ENCODE data around the gene MX1. TPM values are rescaled to one million over a fixed set of nuclear protein-coding genes. Genes with fewer than 3 reads are reported as not detected.

Gene MX1
- total RNA-seq, 2 experiments from 2014 or later: 39.4 to 40.0 TPM

GRCh38 chr21:41399246-41399800 lies 26.7 kb upstream of the MX1 start:
- ChIA-PET CTCF (no interaction called here), POLR2A (no interaction called here)
- TF ChIP-seq, protein P1, sequence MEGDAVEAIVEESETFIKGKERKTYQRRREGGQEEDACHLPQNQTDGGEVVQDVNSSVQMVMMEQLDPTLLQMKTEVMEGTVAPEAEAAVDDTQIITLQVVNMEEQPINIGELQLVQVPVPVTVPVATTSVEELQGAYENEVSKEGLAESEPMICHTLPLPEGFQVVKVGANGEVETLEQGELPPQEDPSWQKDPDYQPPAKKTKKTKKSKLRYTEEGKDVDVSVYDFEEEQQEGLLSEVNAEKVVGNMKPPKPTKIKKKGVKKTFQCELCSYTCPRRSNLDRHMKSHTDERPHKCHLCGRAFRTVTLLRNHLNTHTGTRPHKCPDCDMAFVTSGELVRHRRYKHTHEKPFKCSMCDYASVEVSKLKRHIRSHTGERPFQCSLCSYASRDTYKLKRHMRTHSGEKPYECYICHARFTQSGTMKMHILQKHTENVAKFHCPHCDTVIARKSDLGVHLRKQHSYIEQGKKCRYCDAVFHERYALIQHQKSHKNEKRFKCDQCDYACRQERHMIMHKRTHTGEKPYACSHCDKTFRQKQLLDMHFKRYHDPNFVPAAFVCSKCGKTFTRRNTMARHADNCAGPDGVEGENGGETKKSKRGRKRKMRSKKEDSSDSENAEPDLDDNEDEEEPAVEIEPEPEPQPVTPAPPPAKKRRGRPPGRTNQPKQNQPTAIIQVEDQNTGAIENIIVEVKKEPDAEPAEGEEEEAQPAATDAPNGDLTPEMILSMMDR (IDR thresholded peaks at IDR 0.05): no peak
- Mint-ChIP-seq H3K4me1 (ENCODE audit: low read depth) (no peaks in the 10 kb centered on the region), H3K27ac (no peak overlapping the region), H3K9me3 (no peaks in the 10 kb centered on the region), H3K27me3 (no peaks in the 10 kb centered on the region), H3K4me3 (no peak overlapping the region), H3K36me3 (ENCODE audit: low read depth) (peaks cover 9% of the 10 kb centered on the region)
- DNase-seq (no peak), ATAC-seq (no peak)
- intact Hi-C loops (cut with micrococcal nuclease): no loop called here

DNA sequence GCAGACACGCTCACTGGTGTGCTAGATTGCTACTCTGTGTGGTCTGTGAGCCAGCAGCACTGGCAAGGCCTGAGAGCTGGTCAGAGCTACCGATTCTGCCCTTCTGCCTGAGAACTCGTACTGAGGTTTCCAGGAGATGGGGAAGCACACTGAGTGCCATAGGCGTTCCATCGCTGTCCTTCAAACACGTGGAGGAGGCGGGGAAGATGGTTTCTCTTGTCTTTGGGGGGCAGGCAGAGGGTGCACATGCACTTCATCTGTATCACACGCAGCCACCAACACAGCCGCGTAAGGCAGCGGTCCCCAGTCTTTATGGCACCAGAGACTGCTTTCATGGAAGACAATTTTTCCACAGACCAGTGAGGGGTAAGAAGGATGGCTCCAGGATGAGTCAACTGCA lies 23.8 kb upstream of the MX1 start:
- Mint-ChIP-seq H3K4me3 (no peak overlapping the region), H3K4me1 (ENCODE audit: low read depth) (no peaks in the 10 kb centered on the region), H3K9me3 (no peaks in the 10 kb centered on the region), H3K27ac (no peak overlapping the region), H3K27me3 (no peaks in the 10 kb centered on the region), H3K36me3 (ENCODE audit: low read depth) (peaks cover 10% of the 10 kb centered on the region)
- TF ChIP-seq, protein P1 (IDR thresholded peaks at IDR 0.05): no peak
- ATAC-seq (no peak), DNase-seq (no peak)
- CTCF ChIA-PET: no interaction called here
- intact Hi-C loops (cut with micrococcal nuclease): no loop called here
- POLR2A ChIA-PET: no interaction called here

DNA sequence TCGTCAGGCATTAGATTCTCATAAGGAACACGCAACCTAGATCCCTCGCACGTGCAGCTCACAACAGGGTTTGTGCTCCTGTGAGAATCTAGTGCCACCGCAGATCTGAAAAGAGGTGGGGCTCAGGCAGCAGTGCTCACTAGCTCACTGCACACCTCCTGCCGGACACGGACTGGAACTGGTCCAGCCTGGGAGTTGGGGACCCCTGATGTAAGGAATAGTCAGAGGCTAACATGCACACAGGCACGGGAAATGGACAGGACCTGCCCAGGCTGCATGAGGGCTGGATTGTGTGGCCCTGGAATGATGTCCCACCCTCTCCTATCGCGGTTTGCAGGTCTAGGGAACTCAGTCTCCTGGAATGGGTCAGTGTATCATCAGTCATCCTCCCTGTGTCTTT lies 23.2 kb upstream of the MX1 start:
- Mint-ChIP-seq H3K4me3 (no peak overlapping the region), H3K27ac (no peak overlapping the region), H3K27me3 (no peaks in the 10 kb centered on the region), H3K4me1 (ENCODE audit: low read depth) (no peaks in the 10 kb centered on the region), H3K36me3 (ENCODE audit: low read depth) (peaks cover 10% of the 10 kb centered on the region), H3K9me3 (no peaks in the 10 kb centered on the region)
- intact Hi-C loops (cut with micrococcal nuclease): no loop called here
- ATAC-seq: no peak
- DNase-seq: no peak
- ChIA-PET CTCF (no interaction called here), POLR2A (no interaction called here)
- TF ChIP-seq, protein P1 (IDR thresholded peaks at IDR 0.05): no peak

GRCh38 chr21:41403331-41403730 lies 22.7 kb upstream of the MX1 start:
- H3K36me3 Mint-ChIP-seq (ENCODE audit: low read depth): peaks cover 15% of the 10 kb centered on the region
- H3K27ac Mint-ChIP-seq: no peak overlapping the region
- CTCF ChIA-PET: no interaction called here
- POLR2A ChIA-PET: no interaction called here
- DNase-seq (no peak), ATAC-seq (no peak)
- intact Hi-C loops (cut with micrococcal nuclease): no loop called here
- no peaks in the 10 kb centered on the region for H3K27me3 Mint-ChIP-seq
- TF ChIP-seq, protein P1 (IDR thresholded peaks at IDR 0.05): no peak
- H3K4me1 Mint-ChIP-seq (ENCODE audit: low read depth): no peaks in the 10 kb centered on the region
- H3K9me3 Mint-ChIP-seq: no peaks in the 10 kb centered on the region
- no peak overlapping the region for H3K4me3 Mint-ChIP-seq

DNA sequence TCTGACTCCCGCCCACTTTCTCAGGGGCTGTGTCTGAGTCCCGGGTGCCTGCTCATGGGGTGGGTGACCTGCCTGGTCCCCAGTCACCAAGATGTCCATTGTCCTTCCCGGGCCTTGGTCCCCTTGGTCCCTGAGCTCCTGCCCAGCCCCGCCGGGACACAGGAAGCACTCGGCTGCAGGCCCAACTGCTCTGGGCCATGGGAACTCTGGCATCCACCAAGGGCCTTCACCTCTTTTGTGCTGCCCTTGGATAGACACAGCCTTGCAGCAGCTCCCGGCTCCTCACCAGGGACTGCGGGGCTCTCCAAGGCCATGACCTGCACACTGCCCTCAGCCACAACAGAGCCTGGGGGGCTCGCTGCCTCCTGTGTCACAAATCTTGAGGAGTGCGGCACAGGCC lies 22.1 kb upstream of the MX1 start:
- H3K36me3 Mint-ChIP-seq (ENCODE audit: low read depth): peaks cover 21% of the 10 kb centered on the region

More for the DNA sequence above, 22.1 kb upstream of the MX1 start:
- ChIA-PET CTCF (no interaction called here), POLR2A (interaction anchor here (1.2 kb wide), 1 partner anchor 14 kb away, joined by 3 read pairs; no protein-coding TSS in a partner anchor)
- no peaks in the 10 kb centered on the region for H3K4me1 Mint-ChIP-seq (ENCODE audit: low read depth)
- TF ChIP-seq, protein P1 (IDR thresholded peaks at IDR 0.05): no peak
- intact Hi-C loops (cut with micrococcal nuclease): no loop called here
- H3K9me3 Mint-ChIP-seq: no peaks in the 10 kb centered on the region
- H3K4me3 Mint-ChIP-seq: no peak overlapping the region
- ATAC-seq: no peak
- DNase-seq: no peak
- H3K27ac Mint-ChIP-seq: no peak overlapping the region
- no peaks in the 10 kb centered on the region for H3K27me3 Mint-ChIP-seq
